Erythroblast (primary cell): ENCODE results near the gene ACSBG1.

Source experiments
- GATA1 ChIP-seq: IDR thresholded peaks from 2 replicates; pipeline ENCODE4 v1.6.1; 2011; ENCODE audit warnings: low read depth, mild to moderate bottlenecking, control low read depth, low read length, moderate library complexity
- POLR2A ChIP-seq: IDR thresholded peaks from 2 replicates; pipeline ENCODE4 v1.6.1; 2011; ENCODE audit warnings: mild to moderate bottlenecking, low read length

DNA sequence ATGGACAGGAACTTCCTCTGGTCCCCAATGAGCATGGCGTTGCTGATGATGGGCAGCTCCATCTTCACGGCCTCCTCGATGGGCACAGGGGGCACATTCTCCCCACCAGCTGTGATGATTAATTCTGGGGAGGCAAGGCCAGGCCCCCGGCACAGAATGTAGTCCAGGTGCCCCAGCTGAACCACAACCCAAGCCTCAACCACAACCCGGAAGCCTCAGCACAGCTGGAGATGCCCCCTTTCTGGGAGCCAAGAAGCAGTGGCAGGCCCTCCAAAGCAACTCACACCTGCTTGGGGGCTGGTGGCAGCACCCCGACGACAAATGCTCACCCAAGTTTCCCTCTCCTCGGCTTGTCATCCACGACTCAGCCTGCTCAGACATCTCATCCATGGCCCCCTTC, 60.0 kb downstream of the ACSBG1 start:
- TF ChIP-seq POLR2A, result no peak
- no peak for TF ChIP-seq GATA1
